RKO (cell line): Measurements from ENCODE around the gene RMC1.
"Not testable (repeated sequence)": the region's sequence is repeated elsewhere in the genome, so short reads cannot be mapped to it uniquely, and the experiment has no call there.

ENCODE experiments used
- DNase-seq: peaks from one replicate; pipeline ENCODE4 v3.0.0-alpha.2; 2016; ENCODE audit warnings: low spot score

Gene RMC1

GRCh38 chr18:23563377-23564043 lies 60.2 kb downstream of the RMC1 start:
- DNase-seq = peak; percentile 47

GRCh38 chr18:23565916-23566547 lies 62.7 kb downstream of the RMC1 start:
- no peak for DNase-seq

- no peak for DNase-seq
Observed at GRCh38 chr18:23567671-23568070, 64.4 kb downstream of the RMC1 start.

GRCh38 chr18:23568281-23569138 lies 65.2 kb downstream of the RMC1 start:
- no peak for DNase-seq

- no peak for DNase-seq
Observed at GRCh38 chr18:23569299-23570063, 66.2 kb downstream of the RMC1 start.

- DNase-seq = no peak
Observed at GRCh38 chr18:23570912-23571504, 67.7 kb downstream of the RMC1 start.

- DNase-seq = no peak
Observed at GRCh38 chr18:23572012-23572411, 68.7 kb downstream of the RMC1 start.

- no peak for DNase-seq
Observed at GRCh38 chr18:23572570-23572969, 69.3 kb downstream of the RMC1 start.

GRCh38 chr18:23573020-23573419 lies 69.7 kb downstream of the RMC1 start:
- DNase-seq = no peak

GRCh38 chr18:23573626-23574431 lies 70.5 kb downstream of the RMC1 start:
- peak; percentile 56 for DNase-seq

- no peak for DNase-seq
Observed at GRCh38 chr18:23574611-23575308, 71.4 kb downstream of the RMC1 start.

GRCh38 chr18:23575309-23575651 lies 72.0 kb downstream of the RMC1 start:
- no peak for DNase-seq

- DNase-seq = not testable (repeated sequence)
Observed at GRCh38 chr18:23577521-23577920, 74.2 kb downstream of the RMC1 start.

- no peak for DNase-seq
Observed at GRCh38 chr18:23578067-23578701, 74.9 kb downstream of the RMC1 start.

GRCh38 chr18:23578891-23579653 lies 75.8 kb downstream of the RMC1 start:
- DNase-seq = no peak

- DNase-seq = no peak
Observed at GRCh38 chr18:23580677-23581367, 77.5 kb downstream of the RMC1 start.
